Measurements from ENCODE around the gene TCIRG1.

Gene TCIRG1

DNA sequence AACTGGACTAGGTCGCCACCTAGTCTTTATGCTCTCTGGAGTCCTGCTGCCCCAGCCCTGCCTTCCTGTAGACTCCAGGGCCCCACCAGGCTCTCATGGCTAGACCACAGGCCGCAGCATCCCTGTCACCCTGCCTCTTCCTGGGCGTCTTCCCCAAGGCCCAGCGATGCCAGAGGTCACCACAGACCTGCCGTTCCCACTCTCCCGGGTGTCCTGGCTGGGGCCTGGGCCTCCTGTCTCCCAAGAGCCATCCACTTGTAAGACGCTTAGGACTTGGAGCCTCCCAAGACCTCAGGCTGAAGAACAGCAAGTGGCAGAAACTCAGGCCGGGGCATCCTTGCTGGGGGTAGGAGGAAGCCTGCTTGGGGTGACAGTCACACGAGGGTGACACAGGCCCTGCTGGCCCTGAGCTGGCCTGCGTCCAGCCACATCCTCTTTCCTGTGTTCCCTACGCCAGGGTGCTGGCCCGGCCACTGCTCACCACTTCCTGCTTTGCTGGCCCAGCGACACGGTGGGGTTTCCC is 2.0 kb upstream of the TCIRG1 start:
- DNase-seq (ENCODE audit: low spot score): peak; percentile 30

DNA sequence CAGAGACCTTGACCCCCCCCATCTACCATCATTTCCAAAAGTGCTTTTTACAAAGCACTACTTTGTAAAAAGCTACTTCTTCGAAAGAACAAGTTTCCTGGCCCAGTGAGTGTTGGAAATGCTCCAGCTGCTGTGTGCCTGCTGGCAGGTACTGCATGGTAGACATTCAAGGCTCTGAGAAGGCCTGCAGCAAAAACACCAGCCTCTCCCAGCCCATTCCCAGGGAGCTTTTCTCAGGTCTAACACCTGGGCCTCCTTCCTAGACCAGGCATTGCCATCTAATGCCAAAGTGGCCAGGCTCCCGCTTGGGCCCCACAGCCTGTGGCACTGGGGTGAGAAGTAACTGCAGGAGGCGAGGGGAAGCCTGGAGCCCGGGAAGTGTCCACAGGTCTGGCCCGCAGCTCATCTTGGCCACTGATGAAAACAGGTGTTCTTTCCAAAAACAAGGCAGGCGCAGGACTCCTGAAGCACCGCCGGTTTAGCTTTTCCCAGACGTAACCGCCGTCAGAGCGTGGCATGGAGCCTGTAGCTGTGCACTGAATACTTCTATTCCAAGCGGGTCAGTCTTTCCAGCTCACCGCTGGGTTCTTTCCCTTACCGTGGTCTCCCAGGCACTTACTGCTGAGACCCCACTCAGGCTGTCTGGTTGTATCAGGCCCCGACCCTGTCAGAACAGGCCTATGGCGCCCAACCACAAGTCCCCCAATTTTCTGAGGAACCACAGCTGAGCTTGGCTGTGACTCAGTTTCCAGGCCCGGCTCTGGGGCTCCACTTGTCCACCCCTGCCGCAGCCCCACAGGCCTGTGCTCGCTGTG is 1.2 kb upstream of the TCIRG1 start:
- DNase-seq (ENCODE audit: low spot score): no peak

DNA sequence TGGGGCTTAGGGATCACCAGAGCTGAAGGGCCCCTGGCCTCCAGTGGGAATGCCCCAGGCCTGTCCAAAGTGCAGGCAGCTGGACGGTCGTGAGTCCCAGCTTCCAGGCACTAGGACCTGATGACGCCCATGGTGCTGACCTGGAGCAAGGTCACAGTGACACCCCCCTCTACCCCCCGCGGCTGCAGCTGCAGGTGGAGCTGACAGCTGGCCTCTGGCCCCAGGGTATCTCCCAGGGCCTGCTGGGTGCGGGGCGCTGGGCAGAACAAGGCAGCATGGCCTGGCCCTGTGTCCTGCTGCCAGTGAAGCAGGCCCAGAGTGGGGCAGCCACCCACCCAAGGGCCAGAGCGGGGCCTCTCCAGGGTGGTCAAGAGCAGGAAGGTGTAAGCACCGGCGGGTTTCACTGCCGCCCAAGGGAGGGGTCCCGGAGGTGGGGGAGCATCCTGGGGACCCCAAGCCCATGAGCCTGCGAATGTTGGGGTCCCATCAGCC is 553 bp upstream of the TCIRG1 start:
- no peak for DNase-seq (ENCODE audit: low spot score)

DNA sequence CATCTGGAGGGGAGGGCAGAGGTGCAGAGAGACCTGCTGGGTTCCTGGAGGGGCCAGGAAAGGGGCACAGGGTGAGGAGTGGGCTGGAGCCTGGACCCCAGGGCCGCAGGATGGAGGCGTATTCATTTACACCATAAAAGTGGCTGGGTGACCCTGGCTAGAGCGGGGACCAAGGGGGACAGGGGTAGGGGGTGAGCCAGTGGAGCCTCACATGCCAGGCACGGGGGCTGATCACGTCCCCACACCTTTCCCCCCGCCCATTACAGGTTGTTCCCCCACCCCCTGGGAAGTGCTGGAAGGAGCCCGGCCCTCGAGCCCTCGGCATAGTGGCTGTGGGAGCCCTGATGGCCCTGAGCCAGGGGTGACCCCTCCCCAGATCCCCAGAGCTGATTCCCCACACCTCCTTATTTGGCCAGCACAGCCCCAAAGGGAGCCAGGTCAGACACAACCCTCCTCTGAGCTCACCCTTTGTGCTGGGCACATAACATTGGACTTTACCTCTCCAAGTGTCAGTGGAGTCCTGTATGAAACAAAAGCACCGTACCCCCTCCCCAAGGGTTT is 781 bp downstream of the TCIRG1 start:
- DNase-seq (ENCODE audit: low spot score): no peak

DNA sequence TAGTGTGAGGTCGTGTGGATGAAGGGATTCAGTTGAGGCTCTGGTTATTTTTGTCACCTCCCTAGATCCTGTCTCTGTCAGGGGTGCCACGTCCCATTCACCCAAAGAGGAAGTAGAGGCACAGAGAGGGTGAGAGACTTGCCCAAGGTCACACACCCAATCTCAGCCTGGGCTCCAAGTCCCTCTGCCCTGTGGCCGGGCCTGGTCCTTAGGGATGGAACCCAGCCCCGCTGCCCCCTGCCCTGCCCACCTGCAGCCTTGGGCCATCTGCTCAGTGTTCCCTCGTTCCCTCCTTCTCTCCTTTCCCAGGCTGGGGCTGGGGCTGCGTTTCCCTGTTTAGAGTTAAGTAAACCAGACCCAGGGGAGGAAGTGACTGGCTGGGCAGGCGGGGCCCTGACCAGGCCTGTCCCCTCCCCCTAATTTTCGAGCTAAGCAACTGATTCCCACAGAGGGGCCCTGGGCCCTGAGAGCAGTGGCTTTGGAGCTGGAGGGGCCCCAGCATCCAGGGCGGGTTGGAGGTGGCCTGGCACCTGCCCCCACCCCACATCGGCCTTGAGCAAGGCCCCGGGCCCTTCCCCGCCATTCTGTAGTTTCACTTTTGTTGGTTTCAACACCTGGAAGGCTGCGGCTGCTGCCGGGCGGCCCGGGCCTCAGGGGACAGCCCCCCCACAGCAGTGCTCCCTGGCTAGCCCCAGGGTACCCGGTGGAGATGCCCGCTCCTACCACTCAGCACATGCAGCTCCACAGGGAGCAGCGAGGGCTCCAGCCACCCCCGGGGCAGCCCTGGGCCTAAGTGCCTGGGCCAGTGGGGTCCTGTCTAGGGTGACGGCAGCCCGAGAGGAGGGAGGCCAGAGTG is 1.5 kb downstream of the TCIRG1 start:
- peak; percentile 50 for DNase-seq (ENCODE audit: low spot score)

DNA sequence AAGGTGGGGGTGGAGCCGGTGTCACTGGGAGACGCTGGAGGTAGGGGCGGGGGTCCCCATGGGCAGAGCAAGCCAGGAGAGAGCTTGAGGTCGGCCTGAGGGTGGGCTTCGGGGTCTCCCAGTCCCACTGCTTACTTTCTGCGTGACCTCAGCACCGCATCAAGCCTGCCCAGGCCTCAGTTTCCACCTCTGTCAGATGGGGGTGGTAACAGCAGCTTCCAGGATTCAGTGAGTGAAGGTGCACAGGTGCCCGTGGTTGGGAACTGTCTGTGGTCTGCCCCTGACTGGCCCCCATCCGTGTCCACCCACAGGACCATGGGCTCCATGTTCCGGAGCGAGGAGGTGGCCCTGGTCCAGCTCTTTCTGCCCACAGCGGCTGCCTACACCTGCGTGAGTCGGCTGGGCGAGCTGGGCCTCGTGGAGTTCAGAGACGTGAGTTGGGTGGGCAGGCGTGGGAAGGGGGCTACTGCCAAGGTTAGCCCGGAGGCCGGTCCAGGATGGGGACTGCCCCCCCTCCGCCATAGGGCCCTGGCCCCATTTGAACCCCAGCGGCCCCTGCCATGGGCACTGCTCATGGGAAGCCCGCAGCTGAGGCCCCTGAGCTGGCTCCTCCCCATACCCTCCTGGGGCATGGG is 2.2 kb downstream of the TCIRG1 start:
- DNase-seq (ENCODE audit: low spot score): no peak

DNA sequence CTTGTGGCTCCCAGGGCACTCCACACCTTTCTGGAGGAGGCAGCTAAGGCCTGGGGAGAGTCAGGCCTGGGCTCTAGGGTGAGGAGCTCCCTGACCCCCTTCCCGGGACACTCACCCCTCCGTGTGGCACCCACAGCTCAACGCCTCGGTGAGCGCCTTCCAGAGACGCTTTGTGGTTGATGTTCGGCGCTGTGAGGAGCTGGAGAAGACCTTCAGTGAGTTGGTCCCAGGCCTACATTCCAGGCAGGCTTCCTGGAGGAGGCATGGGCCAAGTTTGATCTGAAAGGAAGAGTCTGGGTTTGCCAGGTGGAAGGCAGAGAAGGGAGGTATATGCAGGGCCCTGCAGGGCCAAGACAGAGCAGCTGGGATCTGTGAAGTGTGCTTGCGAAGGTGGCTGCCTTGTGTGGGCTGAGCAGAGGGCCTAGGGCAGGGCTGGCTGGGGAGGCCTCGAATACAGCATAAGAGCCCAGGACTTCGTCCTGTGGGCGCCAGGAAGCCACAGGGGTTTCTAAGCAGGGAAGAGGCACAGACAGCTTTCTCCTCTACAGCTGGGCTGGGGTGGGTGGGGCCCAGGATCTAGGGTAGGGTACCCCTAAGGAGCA is 2.9 kb downstream of the TCIRG1 start:
- DNase-seq (ENCODE audit: low spot score): no peak

DNA sequence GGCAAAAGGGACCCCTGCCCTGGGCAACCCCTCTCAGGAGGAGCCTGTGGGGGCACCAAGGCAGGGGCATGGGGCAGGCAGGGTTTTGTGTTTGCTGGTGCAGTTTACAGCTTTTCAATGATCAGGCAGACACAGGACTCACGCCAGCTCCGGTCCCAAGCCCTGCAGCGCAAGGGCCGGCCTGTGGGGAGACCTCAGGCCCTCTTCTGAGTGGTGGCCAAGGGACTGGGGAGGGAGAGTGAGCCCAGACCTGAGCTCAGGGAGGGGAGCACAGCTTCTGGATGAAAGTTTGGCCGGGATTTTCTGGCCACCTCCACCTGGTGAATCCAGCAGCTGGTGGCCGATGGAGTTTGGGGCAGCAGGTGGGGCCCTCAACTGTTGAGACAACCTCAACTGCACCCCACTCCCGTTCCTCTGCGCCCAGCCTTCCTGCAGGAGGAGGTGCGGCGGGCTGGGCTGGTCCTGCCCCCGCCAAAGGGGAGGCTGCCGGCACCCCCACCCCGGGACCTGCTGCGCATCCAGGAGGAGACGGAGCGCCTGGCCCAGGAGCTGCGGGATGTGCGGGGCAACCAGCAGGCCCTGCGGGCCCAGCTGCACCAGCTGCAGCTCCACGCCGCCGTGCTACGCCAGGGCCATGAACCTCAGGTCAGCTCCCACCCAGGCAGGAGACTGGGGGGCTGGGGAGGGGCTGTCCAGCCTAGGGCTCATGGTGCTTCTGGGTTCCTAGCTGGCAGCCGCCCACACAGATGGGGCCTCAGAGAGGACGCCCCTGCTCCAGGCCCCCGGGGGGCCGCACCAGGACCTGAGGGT is 3.6 kb downstream of the TCIRG1 start:
- DNase-seq (ENCODE audit: low spot score): no peak

DNA sequence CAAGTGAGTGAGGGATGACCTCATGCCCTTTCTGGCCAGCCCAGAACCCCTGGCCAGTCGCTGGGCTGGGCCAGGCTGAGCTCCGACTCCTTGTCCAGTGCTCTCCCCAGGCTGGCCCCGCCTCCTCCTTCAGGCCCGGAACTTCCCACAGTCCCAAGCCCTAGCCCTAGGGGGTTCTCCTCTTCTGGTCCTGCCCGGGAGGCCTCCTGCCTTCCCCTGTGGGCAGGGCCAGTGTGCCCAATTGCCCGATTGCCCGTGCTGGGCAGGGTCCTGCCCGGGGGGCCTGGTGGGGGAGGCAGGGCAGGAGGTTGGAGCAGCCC is 4.2 kb downstream of the TCIRG1 start:
- DNase-seq (ENCODE audit: low spot score): no peak

DNA sequence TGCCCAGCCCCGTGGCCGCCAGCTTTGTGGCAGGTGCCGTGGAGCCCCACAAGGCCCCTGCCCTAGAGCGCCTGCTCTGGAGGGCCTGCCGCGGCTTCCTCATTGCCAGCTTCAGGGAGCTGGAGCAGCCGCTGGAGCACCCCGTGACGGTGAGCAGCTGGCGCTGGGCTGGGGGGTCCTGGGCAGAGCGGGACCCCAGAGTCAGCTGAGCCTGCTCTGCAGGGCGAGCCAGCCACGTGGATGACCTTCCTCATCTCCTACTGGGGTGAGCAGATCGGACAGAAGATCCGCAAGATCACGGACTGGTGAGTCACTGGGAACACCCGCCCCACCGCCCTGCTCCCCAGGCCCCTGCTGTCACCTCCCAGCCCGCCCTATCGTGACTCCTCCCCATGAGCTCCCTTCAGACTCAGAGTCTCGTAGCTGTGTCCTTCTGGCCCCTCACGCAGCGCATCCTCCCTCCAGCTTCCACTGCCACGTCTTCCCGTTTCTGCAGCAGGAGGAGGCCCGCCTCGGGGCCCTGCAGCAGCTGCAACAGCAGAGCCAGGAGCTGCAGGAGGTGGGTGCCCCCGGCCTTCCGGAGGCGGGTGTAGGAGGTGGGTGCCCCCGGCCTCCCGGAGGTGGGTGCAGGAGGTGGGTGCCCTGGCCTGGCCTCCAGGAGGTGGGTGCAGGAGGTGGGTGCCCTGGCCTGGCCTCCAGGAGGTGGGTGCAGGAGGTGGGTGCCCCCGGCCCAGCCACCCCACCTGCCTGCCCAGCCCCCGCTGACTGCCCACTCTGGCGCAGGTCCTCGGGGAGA is 4.7 kb downstream of the TCIRG1 start:
- no peak for DNase-seq (ENCODE audit: low spot score)

DNA sequence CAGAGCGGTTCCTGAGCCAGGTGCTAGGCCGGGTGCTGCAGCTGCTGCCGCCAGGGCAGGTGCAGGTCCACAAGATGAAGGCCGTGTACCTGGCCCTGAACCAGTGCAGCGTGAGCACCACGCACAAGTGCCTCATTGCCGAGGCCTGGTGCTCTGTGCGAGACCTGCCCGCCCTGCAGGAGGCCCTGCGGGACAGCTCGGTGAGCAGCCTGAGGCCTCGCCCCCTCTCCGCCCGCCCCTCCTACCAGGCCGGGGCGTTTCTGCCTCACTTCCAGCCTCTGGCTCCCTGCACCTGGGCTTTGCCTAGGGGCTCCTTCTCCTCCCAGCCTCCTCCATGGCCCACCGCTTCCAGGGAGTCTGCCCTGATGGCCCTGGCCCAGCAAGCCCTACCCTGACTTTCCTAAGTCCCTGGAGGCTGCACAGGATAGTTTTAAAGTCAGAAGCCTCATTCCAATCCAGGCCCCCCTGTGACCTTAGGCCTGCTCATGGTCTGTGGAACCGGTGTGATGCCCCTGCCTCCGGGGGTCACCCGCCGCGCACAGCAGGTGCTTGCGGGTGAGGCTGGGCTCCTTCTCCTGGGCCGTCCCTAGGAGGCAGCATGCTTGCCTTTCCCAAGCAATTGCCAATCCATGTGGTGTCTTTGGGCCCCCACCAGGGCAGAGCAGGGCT is 5.5 kb downstream of the TCIRG1 start:
- no peak for DNase-seq (ENCODE audit: low spot score)

DNA sequence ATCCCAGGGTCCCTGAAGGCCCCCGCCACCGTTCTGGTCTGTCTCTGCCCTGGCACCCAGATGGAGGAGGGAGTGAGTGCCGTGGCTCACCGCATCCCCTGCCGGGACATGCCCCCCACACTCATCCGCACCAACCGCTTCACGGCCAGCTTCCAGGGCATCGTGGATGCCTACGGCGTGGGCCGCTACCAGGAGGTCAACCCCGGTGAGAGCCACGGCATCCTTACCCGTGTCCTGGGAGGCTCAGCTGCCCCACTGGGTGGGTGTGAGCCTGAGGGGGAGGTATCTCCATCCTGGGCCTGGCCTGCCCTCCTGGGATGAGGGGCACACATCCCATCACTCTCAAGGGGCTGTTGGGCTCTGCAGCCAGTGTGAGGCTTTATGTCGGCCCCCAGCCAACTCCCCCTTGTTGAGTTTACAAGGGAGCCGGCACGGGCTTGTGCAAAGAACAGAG is 6.1 kb downstream of the TCIRG1 start:
- no peak for DNase-seq (ENCODE audit: low spot score)

DNA sequence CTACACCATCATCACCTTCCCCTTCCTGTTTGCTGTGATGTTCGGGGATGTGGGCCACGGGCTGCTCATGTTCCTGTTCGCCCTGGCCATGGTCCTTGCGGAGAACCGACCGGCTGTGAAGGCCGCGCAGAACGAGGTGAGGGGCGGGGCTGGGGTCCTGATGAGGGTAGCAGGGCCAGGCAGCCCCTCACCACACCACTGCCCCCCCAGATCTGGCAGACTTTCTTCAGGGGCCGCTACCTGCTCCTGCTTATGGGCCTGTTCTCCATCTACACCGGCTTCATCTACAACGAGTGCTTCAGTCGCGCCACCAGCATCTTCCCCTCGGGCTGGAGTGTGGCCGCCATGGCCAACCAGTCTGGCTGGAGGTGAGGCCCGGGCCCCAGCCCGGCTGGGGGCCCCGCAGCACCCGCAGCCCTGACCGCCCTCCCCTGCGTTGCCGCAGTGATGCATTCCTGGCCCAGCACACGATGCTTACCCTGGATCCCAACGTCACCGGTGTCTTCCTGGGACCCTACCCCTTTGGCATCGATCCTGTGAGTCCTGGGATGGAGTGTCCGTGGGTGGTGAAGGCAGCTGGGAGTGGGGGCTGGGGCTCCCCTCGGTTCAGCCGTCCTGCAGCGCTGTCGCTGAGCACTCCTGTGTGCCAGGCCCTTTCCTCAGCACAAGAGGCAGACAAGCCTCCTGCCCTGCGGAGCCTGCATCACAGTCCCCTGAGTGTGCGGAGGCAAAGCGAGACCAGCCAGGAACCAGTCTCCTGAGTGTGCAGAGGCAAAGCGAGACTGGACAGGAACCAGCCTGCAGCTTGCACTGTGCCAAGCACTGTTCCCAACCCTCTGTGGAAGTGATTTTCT is 8.8 kb downstream of the TCIRG1 start:
- no peak for DNase-seq (ENCODE audit: low spot score)

DNA sequence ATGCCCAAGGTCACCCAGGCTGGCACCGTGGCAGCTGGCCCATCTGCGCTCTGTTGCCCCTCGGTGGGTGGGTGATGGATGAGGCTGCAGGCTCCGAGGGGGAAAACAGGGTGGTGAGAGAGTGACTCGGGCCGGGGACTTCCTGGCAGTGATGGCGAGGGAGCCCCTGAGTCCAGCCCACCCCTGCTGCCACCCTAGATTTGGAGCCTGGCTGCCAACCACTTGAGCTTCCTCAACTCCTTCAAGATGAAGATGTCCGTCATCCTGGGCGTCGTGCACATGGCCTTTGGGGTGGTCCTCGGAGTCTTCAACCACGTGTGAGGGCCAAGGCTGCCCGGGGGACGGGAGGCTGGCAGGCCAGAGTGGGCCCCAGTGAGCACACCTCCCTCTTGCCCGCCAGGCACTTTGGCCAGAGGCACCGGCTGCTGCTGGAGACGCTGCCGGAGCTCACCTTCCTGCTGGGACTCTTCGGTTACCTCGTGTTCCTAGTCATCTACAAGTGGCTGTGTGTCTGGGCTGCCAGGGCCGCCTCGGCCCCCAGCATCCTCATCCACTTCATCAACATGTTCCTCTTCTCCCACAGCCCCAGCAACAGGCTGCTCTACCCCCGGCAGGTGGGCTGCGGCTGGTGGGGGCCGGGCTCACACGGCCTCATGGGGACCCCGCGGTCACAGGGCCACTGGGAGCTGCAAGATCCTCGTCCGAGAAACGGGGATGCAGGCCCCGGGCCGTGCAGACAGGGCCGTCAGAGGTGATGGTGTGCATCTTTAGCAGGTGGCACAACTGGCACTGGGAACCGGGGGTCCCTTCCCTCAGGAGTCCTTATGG is 10.1 kb downstream of the TCIRG1 start:
- DNase-seq (ENCODE audit: low spot score): no peak

DNA sequence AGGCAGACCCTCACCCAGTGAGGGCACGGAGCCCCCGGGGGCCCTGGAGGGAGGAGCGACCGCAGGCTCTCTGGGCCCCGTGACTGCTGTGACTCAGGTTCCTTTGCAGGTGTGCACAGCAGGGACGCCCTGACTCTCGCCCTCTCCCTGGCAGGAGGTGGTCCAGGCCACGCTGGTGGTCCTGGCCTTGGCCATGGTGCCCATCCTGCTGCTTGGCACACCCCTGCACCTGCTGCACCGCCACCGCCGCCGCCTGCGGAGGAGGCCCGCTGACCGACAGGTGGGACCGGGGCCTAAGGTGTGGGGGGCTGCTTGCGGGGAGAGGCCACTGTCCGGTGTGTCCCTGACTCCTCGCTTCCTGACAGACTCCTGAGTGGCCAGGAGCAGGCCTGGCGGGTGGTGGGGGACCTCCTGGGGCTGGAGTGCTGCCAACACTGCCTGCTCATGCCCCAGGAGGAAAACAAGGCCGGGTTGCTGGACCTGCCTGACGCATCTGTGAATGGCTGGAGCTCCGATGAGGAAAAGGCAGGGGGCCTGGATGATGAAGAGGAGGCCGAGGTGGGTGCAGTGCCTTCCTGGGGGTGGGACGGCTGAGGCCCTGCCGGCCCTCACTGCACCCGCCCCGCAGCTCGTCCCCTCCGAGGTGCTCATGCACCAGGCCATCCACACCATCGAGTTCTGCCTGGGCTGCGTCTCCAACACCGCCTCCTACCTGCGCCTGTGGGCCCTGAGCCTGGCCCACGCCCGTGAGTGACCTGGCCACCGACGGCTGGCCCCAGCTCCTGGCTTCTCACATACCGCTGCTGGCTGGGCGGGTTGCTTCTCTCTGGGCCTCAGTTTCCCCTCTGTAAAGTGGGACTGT is 10.9 kb downstream of the TCIRG1 start:
- no peak for DNase-seq (ENCODE audit: low spot score)

DNA sequence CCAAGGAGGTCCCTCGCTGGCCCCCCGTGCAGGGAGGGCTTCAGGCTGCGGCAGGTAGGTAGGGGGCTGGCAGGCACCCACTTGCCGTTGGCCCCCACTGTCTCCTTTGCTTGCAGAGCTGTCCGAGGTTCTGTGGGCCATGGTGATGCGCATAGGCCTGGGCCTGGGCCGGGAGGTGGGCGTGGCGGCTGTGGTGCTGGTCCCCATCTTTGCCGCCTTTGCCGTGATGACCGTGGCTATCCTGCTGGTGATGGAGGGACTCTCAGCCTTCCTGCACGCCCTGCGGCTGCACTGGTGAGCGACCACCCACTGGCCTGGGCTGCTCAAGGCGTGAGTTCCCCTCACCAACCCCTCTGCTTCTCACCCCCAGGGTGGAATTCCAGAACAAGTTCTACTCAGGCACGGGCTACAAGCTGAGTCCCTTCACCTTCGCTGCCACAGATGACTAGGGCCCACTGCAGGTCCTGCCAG is 11.6 kb downstream of the TCIRG1 start:
- no peak for DNase-seq (ENCODE audit: low spot score)

Data from activated CD4-positive, alpha-beta T cell treated with anti-CD3 and anti-CD28 coated beads, Interleukin-2, Interleukin-4, amounts not matched to agents 100 ng/mL and 50 ng/mL, durations not matched to agents 16 hours and 8 hours (primary cell).